Stimulated activated CD8-positive, alpha-beta memory T cell treated with anti-CD3 and anti-CD28 coated beads, Interleukin-7, amount 100 ng/mL, for 4 hours (primary cell): ENCODE data around the gene CYGB.

Experiments
- DNase-seq, 2 donors: peaks; one replicate each; pipeline ENCODE4 v3.0.0-alpha.2; 2020; ENCODE audit warnings: low read depth in 2 of 2

Gene CYGB

GRCh38 chr17:76550712-76551615 lies 13.5 kb upstream of the CYGB start:
- no peak for DNase-seq

GRCh38 chr17:76549539-76549938 lies 12.0 kb upstream of the CYGB start:
- no peak for DNase-seq

GRCh38 chr17:76549215-76549518 lies 11.7 kb upstream of the CYGB start:
- DNase-seq = no peak

- no peak for DNase-seq
Observed at GRCh38 chr17:76548378-76549214, 11.1 kb upstream of the CYGB start.

- no peak for DNase-seq
Observed at GRCh38 chr17:76547642-76548202, 10.2 kb upstream of the CYGB start.

- peak; percentile 38 to 41 for DNase-seq
Observed at GRCh38 chr17:76547183-76547641, 9.7 kb upstream of the CYGB start.

- DNase-seq = no peak
Observed at GRCh38 chr17:76546556-76547182, 9.2 kb upstream of the CYGB start.

- no peak for DNase-seq
Observed at GRCh38 chr17:76545918-76546555, 8.5 kb upstream of the CYGB start.

- DNase-seq = no peak
Observed at GRCh38 chr17:76544546-76545365, 7.2 kb upstream of the CYGB start.

- no peak for DNase-seq
Observed at GRCh38 chr17:76543826-76544545, 6.5 kb upstream of the CYGB start.

GRCh38 chr17:76543482-76543825 lies 5.9 kb upstream of the CYGB start:
- no peak for DNase-seq

GRCh38 chr17:76542984-76543383 lies 5.5 kb upstream of the CYGB start:
- no peak for DNase-seq

GRCh38 chr17:76542566-76542971 lies 5.1 kb upstream of the CYGB start:
- DNase-seq = no peak

- no peak for DNase-seq
Observed at GRCh38 chr17:76541739-76542454, 4.4 kb upstream of the CYGB start.

GRCh38 chr17:76540381-76541300 lies 3.1 kb upstream of the CYGB start:
- DNase-seq = no peak

GRCh38 chr17:76539631-76540271 lies 2.2 kb upstream of the CYGB start, which contains the start of gene PRCD:
Gene PRCD, plus strand, starts transcription at chr17:76540044. Its CDS starts 98 bp downstream, at chr17:76540142.
- no peak for DNase-seq

GRCh38 chr17:76538941-76539570 lies 1.5 kb upstream of the CYGB start:
- DNase-seq = no peak
